ENCODE results near the gene KCNK10. TPM values are rescaled to one million over a fixed set of nuclear protein-coding genes. Genes with fewer than 3 reads are reported as not detected.

KCNK10 gene
- total and polyA plus RNA-seq, 11 donors, result 0.07 to 0.31 (median 0.20) TPM; not detected in 7

- no peak overlapping the region for H3K27ac ChIP-seq
- no peaks in the 10 kb centered on the region for H3K4me1 ChIP-seq
- H3K36me3 ChIP-seq, result no peaks in the 10 kb centered on the region
- H3K27me3 ChIP-seq, result peaks cover 0 to 13% (median 4%) of the 10 kb centered on the region in 9 donors
- H3K4me3 ChIP-seq, result no peak overlapping the region
- WGBS, 4 donors, result 62 to 81% (median 75%) methylated on average over 3 of the region's 3 CpGs
- DNase-seq (no peak), ATAC-seq (no peak)
- TF ChIP-seq, protein P1, sequence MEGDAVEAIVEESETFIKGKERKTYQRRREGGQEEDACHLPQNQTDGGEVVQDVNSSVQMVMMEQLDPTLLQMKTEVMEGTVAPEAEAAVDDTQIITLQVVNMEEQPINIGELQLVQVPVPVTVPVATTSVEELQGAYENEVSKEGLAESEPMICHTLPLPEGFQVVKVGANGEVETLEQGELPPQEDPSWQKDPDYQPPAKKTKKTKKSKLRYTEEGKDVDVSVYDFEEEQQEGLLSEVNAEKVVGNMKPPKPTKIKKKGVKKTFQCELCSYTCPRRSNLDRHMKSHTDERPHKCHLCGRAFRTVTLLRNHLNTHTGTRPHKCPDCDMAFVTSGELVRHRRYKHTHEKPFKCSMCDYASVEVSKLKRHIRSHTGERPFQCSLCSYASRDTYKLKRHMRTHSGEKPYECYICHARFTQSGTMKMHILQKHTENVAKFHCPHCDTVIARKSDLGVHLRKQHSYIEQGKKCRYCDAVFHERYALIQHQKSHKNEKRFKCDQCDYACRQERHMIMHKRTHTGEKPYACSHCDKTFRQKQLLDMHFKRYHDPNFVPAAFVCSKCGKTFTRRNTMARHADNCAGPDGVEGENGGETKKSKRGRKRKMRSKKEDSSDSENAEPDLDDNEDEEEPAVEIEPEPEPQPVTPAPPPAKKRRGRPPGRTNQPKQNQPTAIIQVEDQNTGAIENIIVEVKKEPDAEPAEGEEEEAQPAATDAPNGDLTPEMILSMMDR (IDR thresholded peaks at IDR 0.05), result no peak
- TF ChIP-seq POLR2A (IDR thresholded peaks at IDR 0.05), result no peak
- H3K9me3 ChIP-seq, result peaks cover 0 to 10% (median 0%) of the 10 kb centered on the region in 12 donors
- intact Hi-C loops (cut with DNase I), result no loop called here
Observed at GRCh38 chr14:88311780-88312179, 11.3 kb downstream of the KCNK10 start.

- WGBS, 4 donors, result 50 to 53% (median 51%) methylated on average over 4 of the region's 4 CpGs
- Histone ChIP-seq H3K4me1 (no peaks in the 10 kb centered on the region), H3K27me3 (peaks cover 0 to 6% (median 0%) of the 10 kb centered on the region in 9 donors), H3K4me3 (no peak overlapping the region), H3K9me3 (peaks cover 0 to 10% (median 0%) of the 10 kb centered on the region in 12 donors), H3K36me3 (no peaks in the 10 kb centered on the region), H3K27ac (no peak overlapping the region)
- ATAC-seq, result no peak
- intact Hi-C loops (cut with DNase I), result no loop called here
- no peak for DNase-seq
- TF ChIP-seq, protein P1 (IDR thresholded peaks at IDR 0.05), result no peak
- no peak for TF ChIP-seq POLR2A (IDR thresholded peaks at IDR 0.05)
Observed at GRCh38 chr14:88310449-88310848, 12.6 kb downstream of the KCNK10 start.

DNA sequence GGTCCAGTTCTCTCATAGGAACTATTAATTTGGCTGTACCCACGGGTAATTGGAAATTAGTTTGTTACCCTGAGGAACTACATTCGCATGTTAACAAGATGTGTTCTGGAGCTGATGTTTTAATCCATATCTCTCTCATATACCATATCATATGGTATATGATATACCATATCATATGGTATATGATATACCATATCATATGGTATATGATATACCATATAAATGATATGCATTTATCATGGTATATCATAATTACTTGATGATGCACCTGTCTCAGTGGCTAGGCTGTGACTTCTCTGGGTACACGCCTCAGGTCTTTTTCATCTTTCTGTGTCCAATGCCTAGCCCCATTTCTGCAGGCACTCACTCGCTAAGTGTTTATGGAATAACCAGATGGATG lies 13.0 kb downstream of the KCNK10 start:
- intact Hi-C loops (cut with DNase I), result no loop called here
- TF ChIP-seq, protein P1 (IDR thresholded peaks at IDR 0.05), result no peak
- no peak for TF ChIP-seq POLR2A (IDR thresholded peaks at IDR 0.05)

GRCh38 chr14:88305528-88306322 lies 17.3 kb downstream of the KCNK10 start:
- TF ChIP-seq, protein P1 (IDR thresholded peaks at IDR 0.05), result no peak
- TF ChIP-seq POLR2A (IDR thresholded peaks at IDR 0.05), result no peak
- Histone ChIP-seq H3K4me3 (no peak overlapping the region), H3K27ac (no peak overlapping the region), H3K27me3 (peaks cover 0 to 5% (median 0%) of the 10 kb centered on the region in 9 donors), H3K4me1 (no peaks in the 10 kb centered on the region), H3K9me3 (no peaks in the 10 kb centered on the region), H3K36me3 (no peaks in the 10 kb centered on the region)
- no peak for ATAC-seq
- intact Hi-C loops (cut with DNase I), result no loop called here
- no peak for DNase-seq
- 71 to 81% (median 77%) methylated on average over 6 of the region's 6 CpGs for WGBS, 4 donors

More for the DNA sequence above, 13.0 kb downstream of the KCNK10 start:
- 78 to 92% (median 84%) methylated on average over 4 of the region's 4 CpGs for WGBS, 4 donors
- DNase-seq, result no peak
- no peak overlapping the region for H3K4me3 ChIP-seq
- H3K4me1 ChIP-seq, result no peaks in the 10 kb centered on the region
- H3K9me3 ChIP-seq, result peaks cover 0 to 10% (median 0%) of the 10 kb centered on the region in 12 donors
- no peak for ATAC-seq
- H3K27me3 ChIP-seq, result peaks cover 0 to 6% (median 0%) of the 10 kb centered on the region in 9 donors
- no peak overlapping the region for H3K27ac ChIP-seq
- no peaks in the 10 kb centered on the region for H3K36me3 ChIP-seq
